OCI-LY7 (cell line): ENCODE measurements around the gene HRH3. TPM values are rescaled to one million over a fixed set of nuclear protein-coding genes. Genes with fewer than 3 reads are reported as not detected.

Experiments used
- BruUV-seq: library from RNA; stranded (reverse); fragments of 400-500 nt; replicated peaks from 2 replicates; lab custom pipeline; 2021; lab: Mats Ljungman, UMichigan
- CTCF ChIA-PET: fragments of 300-600 bp; sonication (Branson Sonifier 250); formaldehyde crosslinking; loops from one replicate; lab custom pipeline; 2022; ENCODE audit warnings: antibody characterized with exemption; ENCODE audit not compliant: unreplicated experiment; lab: Charles Lee
- POLR2A ChIA-PET: fragments of 300-600 bp; sonication (Branson Sonifier 250); formaldehyde crosslinking; loops from one replicate; lab custom pipeline; 2022; ENCODE audit warnings: antibody characterized with exemption; lab: Charles Lee
- DNase-seq: peaks from one replicate; pipeline ENCODE4 v3.0.0-alpha.2; 2015; ENCODE audit warnings: low spot score
- H2AFZ ChIP-seq: fragments of 200-600 bp; sonication (generic), shearing (Covaris generic); 2 replicates; pipeline ENCODE4 v1.6.1; 2014; ENCODE audit warnings: mild to moderate bottlenecking, antibody characterized with exemption, low read length, moderate library complexity
- H3K27ac ChIP-seq: fragments of 200-600 bp; sonication (generic); 2 replicates; pipeline ENCODE4 v1.5.1; 2014; ENCODE audit warnings: mixed run types, low read depth, mild to moderate bottlenecking, moderate library complexity, low read length, inconsistent platforms; ENCODE audit not compliant: poor library complexity, severe bottlenecking
- H3K36me3 ChIP-seq: fragments of 200-600 bp; sonication (generic); 2 replicates; pipeline ENCODE4 v1.6.1; 2014; ENCODE audit warnings: mild to moderate bottlenecking, antibody characterized with exemption, low read length, moderate library complexity, mixed read lengths; ENCODE audit not compliant: insufficient read depth
- H3K4me1 ChIP-seq: fragments of 200-600 bp; sonication (generic); 2 replicates; pipeline ENCODE4 v1.5.1; 2014; ENCODE audit warnings: mild to moderate bottlenecking, low read length; ENCODE audit not compliant: insufficient read depth, poor library complexity, severe bottlenecking
- H3K4me2 ChIP-seq: fragments of 200-600 bp; sonication (generic); 2 replicates; pipeline ENCODE4 v1.6.1; 2014; ENCODE audit warnings: mild to moderate bottlenecking, low read length
- H3K4me3 ChIP-seq: fragments of 200-600 bp; sonication (generic); 2 replicates; pipeline ENCODE4 v1.5.1; 2014; ENCODE audit warnings: mild to moderate bottlenecking, low read depth, low read length; ENCODE audit not compliant: poor library complexity, severe bottlenecking
- H3K79me2 ChIP-seq: fragments of 200-600 bp; sonication (generic); 2 replicates; pipeline ENCODE4 v1.6.1; 2016; ENCODE audit warnings: low read depth, mild to moderate bottlenecking, low read length, moderate library complexity, mixed read lengths; ENCODE audit not compliant: insufficient read depth
- H3K9me2 ChIP-seq: fragments of 200-600 bp; sonication (generic); 2 replicates; pipeline ENCODE4 v1.6.1; 2016; ENCODE audit warnings: mild to moderate bottlenecking, low read length, mixed read lengths; ENCODE audit not compliant: insufficient read depth
- H3K9me3 ChIP-seq: fragments of 200-600 bp; sonication (generic); 2 replicates; pipeline ENCODE4 v1.6.1; 2014; ENCODE audit warnings: mild to moderate bottlenecking, mixed run types, low read length, mixed read lengths
- H4K20me1 ChIP-seq: fragments of 200-600 bp; sonication (generic); 2 replicates; pipeline ENCODE4 v1.6.1; 2014; ENCODE audit warnings: mild to moderate bottlenecking, antibody characterized with exemption, low read length, moderate library complexity, mixed read lengths; ENCODE audit not compliant: insufficient read depth
- CTCF ChIP-seq: fragments of 200-600 bp; sonication (generic); conservative IDR thresholded peaks from 2 replicates; pipeline ENCODE4 v1.5.1; 2014; ENCODE audit warnings: mild to moderate bottlenecking, antibody characterized with exemption, low read length, moderate library complexity, mixed read lengths
- EZH2phosphoT487 ChIP-seq: fragments of 200-600 bp; sonication (generic); IDR thresholded peaks from 2 replicates; pipeline ENCODE4 v1.6.1; 2018; ENCODE audit warnings: low read depth, borderline replicate concordance, mild to moderate bottlenecking, mixed run types, antibody characterized with exemption, low read length, moderate library complexity, mixed read lengths
- intact Hi-C: fragments of 100-400 bp; cut with micrococcal nuclease; formaldehyde crosslinking; loops from one replicate; pipeline ENCODE4 v1.10.0; 2022; ENCODE audit not compliant: unreplicated experiment
- total RNA-seq, 2 experiments: library from RNA; depleted of rRNA in 1 of 2; stranded (reverse); fragments of >200 nt in 1 of 2; shearing (Covaris generic) in 1 of 2; gene quantifications; 2 replicates each; pipeline ENCODE4 v1.2.3, GENCODE V29; 2014 to 2022

Gene HRH3
- total RNA-seq, 2 experiments from 2014 or later, result not detected

- Histone ChIP-seq H3K79me2 (no peaks in the 10 kb centered on the region), H3K36me3 (peaks cover 74% of the 10 kb centered on the region), H4K20me1 (no peaks in the 10 kb centered on the region), H2AFZ (no peak overlapping the region), H3K4me1 (peaks cover 35% of the 10 kb centered on the region), H3K9me3 (no peaks in the 10 kb centered on the region), H3K4me3 (no peak overlapping the region), H3K4me2 (no peak overlapping the region), H3K27ac (no peak overlapping the region), H3K9me2 (no peaks in the 10 kb centered on the region)
- ChIA-PET POLR2A (no interaction called here), CTCF (no interaction called here)
- DNase-seq, result no peak
- no peak for TF ChIP-seq CTCF
- TF ChIP-seq EZH2phosphoT487, result no peak
- no TSS peak for BruUV-seq
- intact Hi-C loops, result no loop called here
Observed at GRCh38 chr20:62198931-62199330, 21.1 kb downstream of the HRH3 start.

GRCh38 chr20:62198496-62198895 lies 21.6 kb downstream of the HRH3 start:
- no peak for DNase-seq
- H3K9me2 ChIP-seq, result no peaks in the 10 kb centered on the region
- BruUV-seq, result no TSS peak
- H3K36me3 ChIP-seq, result peaks cover 72% of the 10 kb centered on the region
- CTCF ChIA-PET, result no interaction called here
- H3K4me3 ChIP-seq, result no peak overlapping the region
- H2AFZ ChIP-seq, result no peak overlapping the region
- H4K20me1 ChIP-seq, result no peaks in the 10 kb centered on the region
- no peak overlapping the region for H3K4me2 ChIP-seq
- H3K9me3 ChIP-seq, result no peaks in the 10 kb centered on the region
- TF ChIP-seq CTCF (no peak), EZH2phosphoT487 (no peak)
- POLR2A ChIA-PET, result no interaction called here
- H3K4me1 ChIP-seq, result peaks cover 35% of the 10 kb centered on the region
- no peaks in the 10 kb centered on the region for H3K79me2 ChIP-seq
- intact Hi-C loops, result no loop called here
- no peak overlapping the region for H3K27ac ChIP-seq

- no peaks in the 10 kb centered on the region for H3K79me2 ChIP-seq
- H3K9me3 ChIP-seq, result no peaks in the 10 kb centered on the region
- no peak overlapping the region for H2AFZ ChIP-seq
- H3K4me1 ChIP-seq, result peaks cover 28% of the 10 kb centered on the region
- no peak for TF ChIP-seq EZH2phosphoT487
- no peak for TF ChIP-seq CTCF
- intact Hi-C loops, result no loop called here
- no peaks in the 10 kb centered on the region for H3K9me2 ChIP-seq
- no peak for DNase-seq
- no TSS peak for BruUV-seq
- no peaks in the 10 kb centered on the region for H4K20me1 ChIP-seq
- H3K4me2 ChIP-seq, result no peak overlapping the region
- H3K36me3 ChIP-seq, result peaks cover 66% of the 10 kb centered on the region
- ChIA-PET CTCF (no interaction called here), POLR2A (interaction anchor here (0.5 kb wide), 2 partner anchors 50 to 97 kb away, joined by 4 to 8 read pairs; no protein-coding TSS in a partner anchor)
- H3K27ac ChIP-seq, result no peak overlapping the region
- H3K4me3 ChIP-seq, result no peak overlapping the region
Observed at GRCh38 chr20:62197801-62198200, 22.3 kb downstream of the HRH3 start.
